Testis (tissue), 2 donors: ENCODE measurements around the gene POLD2.

Experiments
- CTCF ChIP-seq, 3 experiments: fragments of 450-650 bp in 2 of 3; fragments of 200-600 bp in 1 of 3; sonication (generic) in 1 of 3; IDR thresholded peaks; one replicate each; pipeline ENCODE4 v1.5.1; 2016 to 2019; ENCODE audit warnings: antibody characterized with exemption in 3 of 3, mild to moderate bottlenecking in 2 of 3, moderate library complexity in 1 of 3
- POLR2A ChIP-seq: fragments of 450-650 bp; IDR thresholded peaks from one replicate; pipeline ENCODE4 v1.6.1; 2017; ENCODE audit warnings: antibody characterized with exemption, mild to moderate bottlenecking, moderate library complexity

DNA sequence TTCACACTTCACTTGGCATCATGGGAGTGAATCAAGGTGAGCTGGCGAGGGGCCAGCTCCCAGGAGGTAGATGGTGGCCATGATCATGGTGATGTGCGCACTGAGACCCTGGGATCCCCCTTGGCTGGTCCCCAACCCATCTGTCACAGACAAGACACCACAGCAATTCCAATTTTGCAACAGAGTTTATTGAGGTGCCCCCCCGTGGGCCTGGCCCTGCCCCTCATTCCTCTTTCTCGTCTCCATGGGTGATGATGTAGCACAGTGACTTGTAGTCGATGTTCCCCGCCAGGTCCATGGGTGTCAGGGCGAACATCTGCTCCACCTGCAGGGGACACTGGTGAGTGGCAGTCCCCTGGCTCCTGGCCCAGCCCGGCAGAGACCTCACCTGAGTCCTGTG, 15.3 kb upstream of the POLD2 start:
- TF ChIP-seq POLR2A (no peak), CTCF (IDR thresholded peaks at IDR 0.05) (no peak)
